HEK293 (cell line): ENCODE data around the gene DHRS13.

Source experiments
- CTCF ChIA-PET: fragments of 350-600 bp; formaldehyde crosslinking; extraction: SDS; loops from one replicate; lab custom pipeline; 2021; ENCODE audit warnings: antibody characterized with exemption; lab: Yijun Ruan, JAX
- POLR2A ChIA-PET: fragments of 300-600 bp; formaldehyde crosslinking; extraction: SDS; loops from one replicate; lab custom pipeline; 2020; ENCODE audit warnings: antibody characterized with exemption, inconsistent platforms; lab: Yijun Ruan, JAX
- H3K27ac ChIP-seq: fragments of 200-500 bp; sonication (Bioruptor generic); 2 replicates; pipeline ENCODE4 v1.5.1; 2014; ENCODE audit warnings: low read depth, low read length, control low read depth, inconsistent platforms; ENCODE audit errors: extremely low read depth
- H3K36me3 ChIP-seq, 2 experiments: fragments of 200-500 bp in 1 of 2; sonication (Bioruptor generic) in 1 of 2; 1 replicate in 1 of 2; 2 replicates in 1 of 2; pipeline ENCODE4 v1.5.1; 2014 to 2017; ENCODE audit warnings: inconsistent platforms in 2 of 2, low read length in 2 of 2; ENCODE audit not compliant: control insufficient read depth in 2 of 2, insufficient read depth in 1 of 2
- H3K4me1 ChIP-seq: fragments of 200-500 bp; sonication (Bioruptor generic); 2 replicates; pipeline ENCODE4 v1.5.1; 2014; ENCODE audit warnings: mild to moderate bottlenecking, low read length, inconsistent platforms; ENCODE audit not compliant: control insufficient read depth, insufficient read depth
- H3K4me3 ChIP-seq: 2 replicates; pipeline ENCODE4 v1.5.1; 2011; ENCODE audit warnings: low read depth, mild to moderate bottlenecking, control low read depth, low read length, moderate library complexity
- H3K9me3 ChIP-seq: fragments of 200-500 bp; sonication (Bioruptor generic); 2 replicates; pipeline ENCODE4 v1.5.1; 2014; ENCODE audit warnings: low read depth, low read length, inconsistent platforms; ENCODE audit not compliant: control insufficient read depth, insufficient read depth
- EGR2 ChIP-seq: fragments of 450-650 bp; formaldehyde crosslinking; IDR thresholded peaks from 2 replicates; pipeline ENCODE4 v1.5.1; 2016; ENCODE audit warnings: low read depth, missing biosample characterization, missing genetic modification characterization
- GLIS1 ChIP-seq: fragments of 450-650 bp; formaldehyde crosslinking; IDR thresholded peaks from 2 replicates; pipeline ENCODE4 v1.5.1; 2016; ENCODE audit warnings: missing biosample characterization, missing genetic modification characterization
- HOXA7 ChIP-seq: sonication (generic); formaldehyde crosslinking; IDR thresholded peaks from 2 replicates; pipeline ENCODE4 v1.8.1; 2022; ENCODE audit warnings: missing genetic modification reagents, borderline replicate concordance
- HOXD13 ChIP-seq: sonication (generic); formaldehyde crosslinking; IDR thresholded peaks from 2 replicates; pipeline ENCODE4 v1.8.0; 2022; ENCODE audit warnings: missing genetic modification reagents, borderline replicate concordance
- KLF1 ChIP-seq: fragments of 450-650 bp; formaldehyde crosslinking; IDR thresholded peaks from 2 replicates; pipeline ENCODE4 v1.5.1; 2016; ENCODE audit warnings: missing biosample characterization, missing genetic modification characterization
- KLF8 ChIP-seq: fragments of 450-650 bp; formaldehyde crosslinking; IDR thresholded peaks from 2 replicates; pipeline ENCODE4 v1.5.1; 2016; ENCODE audit warnings: missing biosample characterization, missing genetic modification characterization
- MZF1 ChIP-seq: fragments of 450-650 bp; formaldehyde crosslinking; IDR thresholded peaks from 2 replicates; pipeline ENCODE4 v1.5.1; 2017; ENCODE audit warnings: missing biosample characterization, missing genetic modification characterization, borderline replicate concordance
- SALL2 ChIP-seq: fragments of 450-650 bp; formaldehyde crosslinking; IDR thresholded peaks from 2 replicates; pipeline ENCODE4 v1.5.0; 2017; ENCODE audit warnings: missing biosample characterization, mild to moderate bottlenecking, missing genetic modification characterization, borderline replicate concordance
- SCRT1 ChIP-seq: fragments of 450-650 bp; formaldehyde crosslinking; IDR thresholded peaks from 2 replicates; pipeline ENCODE4 v1.5.1; 2016; ENCODE audit warnings: missing biosample characterization, missing genetic modification characterization, borderline replicate concordance
- SCRT2 ChIP-seq: fragments of 450-650 bp; formaldehyde crosslinking; IDR thresholded peaks from 2 replicates; pipeline ENCODE4 v1.5.1; 2016; ENCODE audit warnings: missing biosample characterization, missing genetic modification characterization
- SP2 ChIP-seq: fragments of 450-650 bp; formaldehyde crosslinking; IDR thresholded peaks from 2 replicates; pipeline ENCODE4 v1.5.1; 2016; ENCODE audit warnings: missing biosample characterization, missing genetic modification characterization
- SP3 ChIP-seq: fragments of 450-650 bp; formaldehyde crosslinking; IDR thresholded peaks from 2 replicates; pipeline ENCODE4 v1.5.1; 2016; ENCODE audit warnings: missing biosample characterization, missing genetic modification characterization
- TCF7L2 ChIP-seq: IDR thresholded peaks from 2 replicates; pipeline ENCODE4 v1.6.1; 2011; ENCODE audit warnings: low read depth, mild to moderate bottlenecking, inconsistent platforms, low read length, moderate library complexity, borderline replicate concordance
- ZBTB17 ChIP-seq: fragments of 450-650 bp; formaldehyde crosslinking; IDR thresholded peaks from 2 replicates; pipeline ENCODE4 v1.5.1; 2016; ENCODE audit warnings: missing biosample characterization, missing genetic modification characterization
- ZEB2 ChIP-seq: fragments of 450-650 bp; formaldehyde crosslinking; IDR thresholded peaks from 2 replicates; pipeline ENCODE4 v1.5.1; 2016; ENCODE audit warnings: missing biosample characterization, missing genetic modification characterization
- ZIC2 ChIP-seq: fragments of 450-650 bp; formaldehyde crosslinking; IDR thresholded peaks from 2 replicates; pipeline ENCODE4 v1.5.1; 2016; ENCODE audit warnings: missing biosample characterization, missing genetic modification characterization
- ZNF221 ChIP-seq: fragments of 450-650 bp; formaldehyde crosslinking; IDR thresholded peaks from 2 replicates; pipeline ENCODE4 v1.5.1; 2017; ENCODE audit warnings: missing biosample characterization, missing genetic modification characterization, borderline replicate concordance
- ZNF324 ChIP-seq: fragments of 450-650 bp; formaldehyde crosslinking; IDR thresholded peaks from 2 replicates; pipeline ENCODE4 v1.5.1; 2016; ENCODE audit warnings: missing biosample characterization, missing genetic modification characterization
- ZNF335 ChIP-seq: fragments of 450-650 bp; formaldehyde crosslinking; conservative IDR thresholded peaks from 2 replicates; pipeline ENCODE4 v1.5.1; 2016; ENCODE audit warnings: missing biosample characterization, missing genetic modification characterization
- ZNF529 ChIP-seq: fragments of 450-650 bp; formaldehyde crosslinking; IDR thresholded peaks from 2 replicates; pipeline ENCODE4 v1.5.1; 2017; ENCODE audit warnings: missing genetic modification characterization, missing biosample characterization; ENCODE audit not compliant: insufficient replicate concordance
- ZNF623 ChIP-seq: fragments of 450-650 bp; formaldehyde crosslinking; IDR thresholded peaks from 2 replicates; pipeline ENCODE4 v1.5.1; 2016; ENCODE audit warnings: missing biosample characterization, missing genetic modification characterization
- ZNF837 ChIP-seq: fragments of 450-650 bp; formaldehyde crosslinking; IDR thresholded peaks from 2 replicates; pipeline ENCODE4 v1.5.1; 2016; ENCODE audit warnings: missing biosample characterization, missing genetic modification characterization
- ZSCAN16 ChIP-seq: fragments of 450-650 bp; formaldehyde crosslinking; IDR thresholded peaks from 2 replicates; pipeline ENCODE4 v1.5.1; 2016; ENCODE audit warnings: missing biosample characterization, missing genetic modification characterization
- ZSCAN5A ChIP-seq: fragments of 450-650 bp; formaldehyde crosslinking; IDR thresholded peaks from 2 replicates; pipeline ENCODE4 v1.5.1; 2016; ENCODE audit warnings: missing biosample characterization, missing genetic modification characterization
- TF ChIP-seq, protein P1 (sequence below): fragments of 450-650 bp; formaldehyde crosslinking; optimal IDR thresholded peaks from 2 replicates; pipeline ENCODE3; 2016; ENCODE audit warnings: missing biosample characterization, mild to moderate bottlenecking, missing genetic modification characterization
- TF ChIP-seq, protein P2 (sequence below): fragments of 450-650 bp; formaldehyde crosslinking; IDR thresholded peaks from 2 replicates; pipeline ENCODE4 v1.5.1; 2016; ENCODE audit warnings: missing biosample characterization, missing genetic modification characterization
- TF ChIP-seq, protein P3 (sequence below): fragments of 450-650 bp; formaldehyde crosslinking; conservative IDR thresholded peaks from 2 replicates; pipeline ENCODE4 v1.5.1; 2016; ENCODE audit warnings: low read depth, missing biosample characterization, missing genetic modification characterization

The DHRS13 gene

DNA sequence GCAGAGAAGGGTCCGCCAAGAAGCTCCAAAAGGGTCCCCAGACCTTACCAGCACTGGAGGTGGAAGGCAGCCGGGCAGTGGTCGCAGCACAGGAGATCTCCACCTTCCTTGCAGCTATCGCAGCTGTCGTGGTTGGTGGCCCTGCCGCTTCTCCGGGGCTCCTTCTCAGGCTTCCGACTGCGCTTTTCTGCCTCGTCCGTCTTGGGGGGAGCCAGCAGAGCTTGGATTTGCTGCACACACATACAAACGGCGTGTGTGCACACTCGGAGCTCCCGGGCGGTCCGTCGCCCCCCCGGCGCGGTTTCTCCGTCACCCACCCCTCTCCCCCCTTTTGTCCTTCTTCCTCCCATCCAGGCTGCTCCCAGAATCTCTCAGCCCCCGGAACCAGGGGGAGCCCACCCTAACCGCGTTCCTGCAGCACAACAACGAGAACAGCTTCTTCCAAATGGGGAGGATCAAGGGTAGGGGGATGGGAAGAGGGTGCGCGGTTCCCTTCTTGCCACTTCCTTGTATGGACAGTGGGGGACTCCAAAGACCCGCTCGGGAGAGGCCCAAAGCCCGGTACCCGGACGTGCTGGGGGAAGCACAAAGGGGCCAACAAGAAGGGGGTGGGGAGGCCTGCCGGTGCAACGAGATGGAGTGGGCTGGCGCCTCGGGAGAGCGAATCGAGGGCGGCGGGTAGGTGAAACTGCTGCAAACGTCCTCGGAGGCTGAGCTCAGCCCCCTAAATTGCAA, 47.3 kb upstream of the DHRS13 start (continued):
- TF ChIP-seq ZNF837 = 0 out of 2 replicates have a peak, but pooled peaks have one; percentile 17

DNA sequence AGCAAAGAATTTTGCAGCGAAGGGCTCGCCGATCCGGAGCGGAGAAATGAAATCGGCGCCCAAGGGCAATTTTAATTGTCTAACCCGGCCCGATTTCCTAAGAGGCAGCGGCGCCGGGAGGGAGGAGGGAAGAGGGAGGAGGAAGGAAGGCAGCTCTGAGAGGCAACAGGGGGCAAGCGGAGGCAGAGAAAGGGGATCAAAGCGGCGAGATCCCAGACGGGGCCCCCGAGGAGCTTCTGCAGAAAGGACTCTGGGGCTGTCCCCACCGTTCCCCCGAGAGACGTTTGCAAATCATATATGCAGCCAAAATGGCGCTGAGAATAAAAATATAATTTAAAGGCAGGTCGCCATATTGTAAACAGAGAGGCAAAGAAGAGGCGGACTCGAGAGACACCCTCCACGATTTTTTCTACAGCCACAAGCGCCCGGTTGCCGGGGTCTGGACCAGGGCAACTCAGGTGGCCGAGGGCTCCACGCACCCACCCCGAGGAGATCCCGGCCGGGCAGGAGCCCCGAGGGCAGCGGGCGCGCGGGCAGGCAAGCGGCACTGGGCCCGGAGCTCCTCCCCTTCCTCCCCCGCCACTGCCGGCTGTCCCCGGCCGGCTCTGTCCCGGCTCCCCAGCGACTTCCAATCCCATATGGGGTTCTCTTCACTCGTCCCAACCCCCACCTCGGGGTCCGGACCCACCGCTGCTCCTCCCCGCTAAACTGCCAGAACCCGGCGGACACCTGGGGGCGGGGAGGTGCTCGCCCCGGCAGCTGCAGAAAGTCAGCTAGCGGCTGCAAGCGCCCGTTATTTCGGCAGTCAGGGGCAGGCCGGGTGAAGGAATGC, 46.5 kb upstream of the DHRS13 start:
- H3K27ac ChIP-seq = peak overlapping the region; percentile 81
- POLR2A ChIA-PET = interaction anchor here (0.6 to 2.3 kb wide), 15 partner anchors 9 to 613 kb away, joined by 3 to 48 read pairs (median 4); partner anchors contain the start of genes BLTP2, FLOT2, NEK8 and RPL23A
- H3K9me3 ChIP-seq = no peaks in the 10 kb centered on the region
- no peak for TF ChIP-seq ZNF623 (tag by site-specific recombination)
- TF ChIP-seq ZIC2 (tag by site-specific recombination) = peak; percentile 51
- TF ChIP-seq KLF8 (tag by site-specific recombination) = no peak; the same call in 1 of the 2 replicates
- TF ChIP-seq SCRT1 (tag by site-specific recombination) = no peak
- TF ChIP-seq SP2 (tag by site-specific recombination) = peak; percentile 71
- TF ChIP-seq, protein P1, sequence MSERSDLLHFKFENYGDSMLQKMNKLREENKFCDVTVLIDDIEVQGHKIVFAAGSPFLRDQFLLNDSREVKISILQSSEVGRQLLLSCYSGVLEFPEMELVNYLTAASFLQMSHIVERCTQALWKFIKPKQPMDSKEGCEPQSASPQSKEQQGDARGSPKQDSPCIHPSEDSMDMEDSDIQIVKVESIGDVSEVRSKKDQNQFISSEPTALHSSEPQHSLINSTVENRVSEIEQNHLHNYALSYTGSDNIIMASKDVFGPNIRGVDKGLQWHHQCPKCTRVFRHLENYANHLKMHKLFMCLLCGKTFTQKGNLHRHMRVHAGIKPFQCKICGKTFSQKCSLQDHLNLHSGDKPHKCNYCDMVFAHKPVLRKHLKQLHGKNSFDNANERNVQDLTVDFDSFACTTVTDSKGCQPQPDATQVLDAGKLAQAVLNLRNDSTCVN (tag by site-specific recombination) = peak; percentile 71
- TF ChIP-seq ZNF221 = no peak
- peak; percentile 49; the same call in 1 of the 2 replicates for TF ChIP-seq ZEB2
- TF ChIP-seq, protein P2, sequence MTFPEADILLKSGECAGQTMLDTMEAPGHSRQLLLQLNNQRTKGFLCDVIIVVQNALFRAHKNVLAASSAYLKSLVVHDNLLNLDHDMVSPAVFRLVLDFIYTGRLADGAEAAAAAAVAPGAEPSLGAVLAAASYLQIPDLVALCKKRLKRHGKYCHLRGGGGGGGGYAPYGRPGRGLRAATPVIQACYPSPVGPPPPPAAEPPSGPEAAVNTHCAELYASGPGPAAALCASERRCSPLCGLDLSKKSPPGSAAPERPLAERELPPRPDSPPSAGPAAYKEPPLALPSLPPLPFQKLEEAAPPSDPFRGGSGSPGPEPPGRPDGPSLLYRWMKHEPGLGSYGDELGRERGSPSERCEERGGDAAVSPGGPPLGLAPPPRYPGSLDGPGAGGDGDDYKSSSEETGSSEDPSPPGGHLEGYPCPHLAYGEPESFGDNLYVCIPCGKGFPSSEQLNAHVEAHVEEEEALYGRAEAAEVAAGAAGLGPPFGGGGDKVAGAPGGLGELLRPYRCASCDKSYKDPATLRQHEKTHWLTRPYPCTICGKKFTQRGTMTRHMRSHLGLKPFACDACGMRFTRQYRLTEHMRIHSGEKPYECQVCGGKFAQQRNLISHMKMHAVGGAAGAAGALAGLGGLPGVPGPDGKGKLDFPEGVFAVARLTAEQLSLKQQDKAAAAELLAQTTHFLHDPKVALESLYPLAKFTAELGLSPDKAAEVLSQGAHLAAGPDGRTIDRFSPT (tag by site-specific recombination) = peak; percentile 54
- no peak for TF ChIP-seq SALL2 (tag by site-specific recombination)
- TF ChIP-seq, protein P3, sequence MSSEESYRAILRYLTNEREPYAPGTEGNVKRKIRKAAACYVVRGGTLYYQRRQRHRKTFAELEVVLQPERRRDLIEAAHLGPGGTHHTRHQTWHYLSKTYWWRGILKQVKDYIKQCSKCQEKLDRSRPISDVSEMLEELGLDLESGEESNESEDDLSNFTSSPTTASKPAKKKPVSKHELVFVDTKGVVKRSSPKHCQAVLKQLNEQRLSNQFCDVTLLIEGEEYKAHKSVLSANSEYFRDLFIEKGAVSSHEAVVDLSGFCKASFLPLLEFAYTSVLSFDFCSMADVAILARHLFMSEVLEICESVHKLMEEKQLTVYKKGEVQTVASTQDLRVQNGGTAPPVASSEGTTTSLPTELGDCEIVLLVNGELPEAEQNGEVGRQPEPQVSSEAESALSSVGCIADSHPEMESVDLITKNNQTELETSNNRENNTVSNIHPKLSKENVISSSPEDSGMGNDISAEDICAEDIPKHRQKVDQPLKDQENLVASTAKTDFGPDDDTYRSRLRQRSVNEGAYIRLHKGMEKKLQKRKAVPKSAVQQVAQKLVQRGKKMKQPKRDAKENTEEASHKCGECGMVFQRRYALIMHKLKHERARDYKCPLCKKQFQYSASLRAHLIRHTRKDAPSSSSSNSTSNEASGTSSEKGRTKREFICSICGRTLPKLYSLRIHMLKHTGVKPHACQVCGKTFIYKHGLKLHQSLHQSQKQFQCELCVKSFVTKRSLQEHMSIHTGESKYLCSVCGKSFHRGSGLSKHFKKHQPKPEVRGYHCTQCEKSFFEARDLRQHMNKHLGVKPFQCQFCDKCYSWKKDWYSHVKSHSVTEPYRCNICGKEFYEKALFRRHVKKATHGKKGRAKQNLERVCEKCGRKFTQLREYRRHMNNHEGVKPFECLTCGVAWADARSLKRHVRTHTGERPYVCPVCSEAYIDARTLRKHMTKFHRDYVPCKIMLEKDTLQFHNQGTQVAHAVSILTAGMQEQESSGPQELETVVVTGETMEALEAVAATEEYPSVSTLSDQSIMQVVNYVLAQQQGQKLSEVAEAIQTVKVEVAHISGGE (tag by site-specific recombination) = peak; percentile 52
- no peak for TF ChIP-seq GLIS1 (tag by site-specific recombination)
- no peak for TF ChIP-seq SCRT2
- TF ChIP-seq ZBTB17 = peak; percentile 93; the same call in 1 of the 2 replicates
- TF ChIP-seq SP3 (tag by site-specific recombination) = peak; percentile 52
- TF ChIP-seq ZNF324 (tag by site-specific recombination) = no peak
- TF ChIP-seq ZNF529 (tag by site-specific recombination) = no peak
- TF ChIP-seq ZNF335 (tag by site-specific recombination) = peak; percentile 88
- no peak for TF ChIP-seq HOXD13 (CRISPR knock-in tag)
- 0 out of 2 replicates have a peak, but pooled peaks have one; percentile 9 for TF ChIP-seq ZSCAN16
- TF ChIP-seq TCF7L2 = peak; percentile 48; the same call in 1 of the 2 replicates
- TF ChIP-seq MZF1 (tag by site-specific recombination) = peak; percentile 78
- peak; percentile 34 for TF ChIP-seq EGR2 (tag by site-specific recombination)
- no peak for TF ChIP-seq HOXA7
- TF ChIP-seq KLF1 (tag by site-specific recombination) = no peak
- TF ChIP-seq ZSCAN5A = no peak

More for the DNA sequence above, 46.5 kb upstream of the DHRS13 start:
- peak overlapping the region; percentile 87 for H3K4me3 ChIP-seq
- CTCF ChIA-PET = interaction anchor here (0.5 to 18.9 kb wide), 12 partner anchors 17 to 223 kb away, joined by 3 to 680 read pairs (median 4); partner anchors contain the start of gene TLCD1
- H3K4me1 ChIP-seq = peaks cover 18% of the 10 kb centered on the region
- peaks cover 13 to 15% of the 10 kb centered on the region in 2 experiments for H3K36me3 ChIP-seq
